ENCODE measurements around the gene RABGGTB. TPM values are rescaled to one million over a fixed set of nuclear protein-coding genes. Genes with fewer than 3 reads are reported as not detected.
"Not testable (repeated sequence)": the region's sequence is repeated elsewhere in the genome, so short reads cannot be mapped to it uniquely, and the experiment has no call there.

RABGGTB gene
- total RNA-seq, 1 experiment from 2014 or later = 162 TPM

GRCh38 chr1:75808921-75809320 lies 22.9 kb downstream of the RABGGTB start:
- no peaks in the 10 kb centered on the region for H3K4me1 Mint-ChIP-seq
- H3K27me3 ChIP-seq (ENCODE audit: insufficient read depth, low read length) = no peaks in the 10 kb centered on the region
- H3K27me3 Mint-ChIP-seq (ENCODE audit: low read depth) = no peaks in the 10 kb centered on the region
- H3K9me3 ChIP-seq (ENCODE audit: control insufficient read depth, low read depth, low read length) = no peaks in the 10 kb centered on the region
- H2AK5ac ChIP-seq (ENCODE audit: insufficient read length, low read length) = no peak overlapping the region
- H2BK120ac ChIP-seq (ENCODE audit: low read depth, low read length, poor library complexity, severe bottlenecking) = no peak overlapping the region
- H2BK12ac ChIP-seq (ENCODE audit: insufficient read length, low read depth, low read length) = no peak overlapping the region
- no peaks in the 10 kb centered on the region for H3K36me3 Mint-ChIP-seq (ENCODE audit: insufficient read depth in 1 of 3, low read depth in 3 of 3)
- H3K23me2 ChIP-seq (ENCODE audit: insufficient read length, low read depth, low read length, poor library complexity, severe bottlenecking) = no peaks in the 10 kb centered on the region
- H4K5ac ChIP-seq (ENCODE audit: insufficient read length, low read depth, low read length) = no peak overlapping the region
- no peak for TF ChIP-seq CTCF (conservative IDR thresholded peaks at IDR 0.05)
- no peak overlapping the region for H3K56ac ChIP-seq (ENCODE audit: insufficient read length, low read depth, low read length)
- no peak overlapping the region for H3K18ac ChIP-seq (ENCODE audit: insufficient read length, low read depth, low read length)
- H3K4me2 ChIP-seq (ENCODE audit: insufficient read depth, insufficient read length, low read length) = no peak overlapping the region
- H3K23ac ChIP-seq (ENCODE audit: insufficient read length, low read depth, low read length) = no peak overlapping the region
- H3K4ac ChIP-seq (ENCODE audit: low read depth, low read length) = no peak overlapping the region
- no peaks in the 10 kb centered on the region for H4K20me1 ChIP-seq (ENCODE audit: control insufficient read depth, insufficient read depth, insufficient read length)
- H3K14ac ChIP-seq (ENCODE audit: insufficient read depth, low read length) = no peak overlapping the region
- H2BK20ac ChIP-seq (ENCODE audit: low read depth, low read length, poor library complexity, severe bottlenecking) = no peak overlapping the region
- H4K8ac ChIP-seq (replicated peaks; ENCODE audit: insufficient read length, low read depth, low read length) = no peak overlapping the region
- no peak overlapping the region for H3K27ac ChIP-seq (ENCODE audit: insufficient read length, low read depth, low read length)
- H2BK15ac ChIP-seq (ENCODE audit: low read depth, low read length) = no peak overlapping the region
- no peak overlapping the region for H3K27ac Mint-ChIP-seq
- no peak overlapping the region for H2AFZ ChIP-seq (ENCODE audit: low read length)
- WGBS (ENCODE audit: extremely low coverage, insufficient read length, low lambda C conversion rate) = no CpG with 5 or more reads among the region's 4 CpGs
- H3K4me3 Mint-ChIP-seq = no peak overlapping the region
- no peak overlapping the region for H3K9ac ChIP-seq (ENCODE audit: extremely low read depth, insufficient read length, low read length)
- no peaks in the 10 kb centered on the region for H3K4me1 ChIP-seq (ENCODE audit: insufficient read depth, low read length)
- no peaks in the 10 kb centered on the region for H3K79me2 ChIP-seq (ENCODE audit: insufficient read depth, low read length)
- H3K79me1 ChIP-seq (ENCODE audit: insufficient read depth, low read depth, low read length, poor library complexity, severe bottlenecking) = no peaks in the 10 kb centered on the region
- no peak for DNase-seq
- no peak overlapping the region for H2BK5ac ChIP-seq (ENCODE audit: insufficient read length, low read length)
- H4K91ac ChIP-seq (ENCODE audit: insufficient read length, low read depth, low read length) = no peak overlapping the region
- H3T11ph ChIP-seq (ENCODE audit: low read length) = no peak overlapping the region
- H3K9me3 Mint-ChIP-seq = no peaks in the 10 kb centered on the region

DNA sequence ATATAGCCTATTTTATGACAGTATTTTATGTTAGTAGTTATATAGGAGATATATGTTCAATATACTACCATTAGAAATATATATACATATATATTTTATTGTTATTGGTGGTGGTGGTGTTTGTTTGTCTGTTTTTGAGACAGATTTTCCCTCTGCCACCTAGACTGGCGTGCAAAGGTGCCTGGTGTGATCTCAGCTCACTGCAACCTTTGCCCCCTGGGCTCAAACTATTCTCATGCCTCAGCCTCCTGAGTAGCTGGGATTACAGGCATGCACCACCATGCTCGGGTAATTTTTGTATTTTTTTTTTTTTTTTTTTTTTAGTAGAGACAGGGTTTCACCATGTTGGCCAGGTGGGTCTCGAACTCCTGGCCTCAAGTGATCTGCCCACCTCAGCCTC lies 24.1 kb downstream of the RABGGTB start:
- not testable (repeated sequence) for H2BK120ac ChIP-seq (ENCODE audit: low read depth, low read length, poor library complexity, severe bottlenecking); H3K27me3 ChIP-seq (ENCODE audit: insufficient read depth, low read length); H3K4me2 ChIP-seq (ENCODE audit: insufficient read depth, insufficient read length, low read length); H3K9me3 Mint-ChIP-seq; H3K4ac ChIP-seq (ENCODE audit: low read depth, low read length); H4K5ac ChIP-seq (ENCODE audit: insufficient read length, low read depth, low read length); H3K23me2 ChIP-seq (ENCODE audit: insufficient read length, low read depth, low read length, poor library complexity, severe bottlenecking); H4K20me1 ChIP-seq (ENCODE audit: control insufficient read depth, insufficient read depth, insufficient read length); H2BK5ac ChIP-seq (ENCODE audit: insufficient read length, low read length); H3K9me3 ChIP-seq (ENCODE audit: control insufficient read depth, low read depth, low read length); H3K4me3 Mint-ChIP-seq; H2BK15ac ChIP-seq (ENCODE audit: low read depth, low read length); H2BK20ac ChIP-seq (ENCODE audit: low read depth, low read length, poor library complexity, severe bottlenecking); H3K79me1 ChIP-seq (ENCODE audit: insufficient read depth, low read depth, low read length, poor library complexity, severe bottlenecking); H3K9ac ChIP-seq (ENCODE audit: extremely low read depth, insufficient read length, low read length); H3K4me1 ChIP-seq (ENCODE audit: insufficient read depth, low read length); H2AK5ac ChIP-seq (ENCODE audit: insufficient read length, low read length); H2BK12ac ChIP-seq (ENCODE audit: insufficient read length, low read depth, low read length); H3K79me2 ChIP-seq (ENCODE audit: insufficient read depth, low read length); H3K23ac ChIP-seq (ENCODE audit: insufficient read length, low read depth, low read length); H3T11ph ChIP-seq (ENCODE audit: low read length); H3K4me1 Mint-ChIP-seq; H3K14ac ChIP-seq (ENCODE audit: insufficient read depth, low read length); H2AFZ ChIP-seq (ENCODE audit: low read length); H3K56ac ChIP-seq (ENCODE audit: insufficient read length, low read depth, low read length); H3K27ac ChIP-seq (ENCODE audit: insufficient read length, low read depth, low read length); H4K91ac ChIP-seq (ENCODE audit: insufficient read length, low read depth, low read length); H4K8ac ChIP-seq (replicated peaks; ENCODE audit: insufficient read length, low read depth, low read length); H3K18ac ChIP-seq (ENCODE audit: insufficient read length, low read depth, low read length); H3K36me3 Mint-ChIP-seq (ENCODE audit: insufficient read depth in 1 of 3, low read depth in 3 of 3); DNase-seq; H3K27ac Mint-ChIP-seq; H3K27me3 Mint-ChIP-seq (ENCODE audit: low read depth)
- WGBS (ENCODE audit: extremely low coverage, insufficient read length, low lambda C conversion rate) = no CpG with 5 or more reads among the region's 3 CpGs
